Midbrain (tissue), 1 donor: ENCODE results near the gene WDFY4.

Source experiments
- DNase-seq: peaks from one replicate; lab custom pipeline; 2025; lab: John Stamatoyannopoulos, UW

The WDFY4 gene

GRCh38 chr10:48656241-48656913 lies 28.3 kb upstream of the WDFY4 start:
- peak; percentile 89 for DNase-seq

- no peak for DNase-seq
Measured at GRCh38 chr10:48656914-48657305, 27.8 kb upstream of the WDFY4 start.

- no peak for DNase-seq
Measured at GRCh38 chr10:48657416-48657815, 27.3 kb upstream of the WDFY4 start.

- DNase-seq: peak; percentile 82
Measured at GRCh38 chr10:48658243-48658974, 26.3 kb upstream of the WDFY4 start.

GRCh38 chr10:48658975-48659269 lies 25.8 kb upstream of the WDFY4 start:
- DNase-seq: no peak

- no peak for DNase-seq
Measured at GRCh38 chr10:48659790-48660189, 24.9 kb upstream of the WDFY4 start.

GRCh38 chr10:48661441-48661840 lies 23.2 kb upstream of the WDFY4 start:
- no peak for DNase-seq

- peak; percentile 13 for DNase-seq
Measured at GRCh38 chr10:48667960-48668590, 16.6 kb upstream of the WDFY4 start.

GRCh38 chr10:48670978-48671913 lies 13.4 kb upstream of the WDFY4 start:
- no peak for DNase-seq

GRCh38 chr10:48671914-48672595 lies 12.6 kb upstream of the WDFY4 start:
- DNase-seq: no peak

- DNase-seq: no peak
Measured at GRCh38 chr10:48672596-48673265, 11.9 kb upstream of the WDFY4 start.

- DNase-seq: no peak
Measured at GRCh38 chr10:48677625-48678024, 7.0 kb upstream of the WDFY4 start.

GRCh38 chr10:48678041-48678440 lies 6.6 kb upstream of the WDFY4 start:
- DNase-seq: no peak

- no peak for DNase-seq
Measured at GRCh38 chr10:48681740-48682139, 2.9 kb upstream of the WDFY4 start.

- DNase-seq: no peak
Measured at GRCh38 chr10:48682265-48682664, 2.4 kb upstream of the WDFY4 start.

- DNase-seq: no peak
Measured at GRCh38 chr10:48683424-48683823, 1.2 kb upstream of the WDFY4 start.

GRCh38 chr10:48683868-48684267 lies 805 bp upstream of the WDFY4 start:
- DNase-seq: no peak

GRCh38 chr10:48684463-48684791 lies 246 bp upstream of the WDFY4 start:
- DNase-seq: peak; percentile 2

GRCh38 chr10:48685731-48686130 lies 1.1 kb downstream of the WDFY4 start:
- no peak for DNase-seq

GRCh38 chr10:48690791-48691660 lies 6.4 kb downstream of the WDFY4 start:
- no peak for DNase-seq
